HG02852 (cell line): ENCODE data around the gene GMCL2.
"Not testable (repeated sequence)": the region's sequence is repeated elsewhere in the genome, so short reads cannot be mapped to it uniquely, and the experiment has no call there.

ENCODE experiments used
- ATAC-seq: cut with Tn5 transposase; IDR thresholded peaks from one replicate; pipeline ENCODE4 v1.9.1; 2021; ENCODE audit warnings: mild to moderate bottlenecking, moderate library complexity; ENCODE audit not compliant: unreplicated experiment

The GMCL2 gene, protein sequence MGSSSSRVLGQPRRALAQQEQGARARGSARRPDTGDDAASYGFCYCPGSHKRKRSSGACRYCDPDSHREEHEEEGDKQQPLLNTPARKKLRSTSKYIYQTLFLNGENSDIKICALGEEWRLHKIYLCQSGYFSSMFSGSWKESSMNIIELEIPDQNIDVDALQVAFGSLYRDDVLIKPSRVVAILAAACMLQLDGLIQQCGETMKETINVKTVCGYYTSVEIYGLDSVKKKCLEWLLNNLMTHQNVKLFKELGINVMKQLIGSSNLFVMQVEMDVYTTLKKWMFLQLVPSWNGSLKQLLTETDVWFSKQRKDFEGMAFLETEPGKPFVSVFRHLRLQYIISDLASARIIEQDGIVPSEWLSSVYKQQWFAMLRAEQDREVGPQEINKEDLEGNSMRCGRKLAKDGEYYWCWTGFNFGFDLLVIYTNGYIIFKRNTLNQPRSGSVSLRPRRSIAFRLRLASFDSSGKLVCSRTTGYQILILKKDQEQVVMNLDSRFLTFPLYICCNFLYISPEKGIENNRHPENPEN

DNA sequence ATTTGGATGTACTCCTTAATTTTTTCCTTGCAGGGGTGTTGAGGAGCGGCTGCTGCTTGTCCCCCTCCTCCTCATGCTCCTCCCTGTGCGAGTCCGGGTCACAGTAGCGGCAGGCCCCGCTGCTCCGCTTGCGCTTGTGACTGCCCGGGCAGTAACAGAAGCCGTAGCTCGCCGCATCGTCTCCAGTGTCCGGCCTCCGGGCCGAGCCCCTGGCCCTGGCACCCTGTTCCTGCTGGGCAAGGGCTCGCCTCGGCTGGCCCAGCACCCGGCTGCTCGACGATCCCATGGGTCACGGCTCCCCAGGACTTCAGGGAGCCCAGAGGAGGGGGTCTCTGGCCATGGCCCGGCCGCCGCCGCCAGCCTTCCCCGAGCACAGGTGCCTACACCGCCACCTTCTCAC, at the start of gene GMCL2:
Gene GMCL2, minus strand, starts transcription at position 358 of the 400 bp plus-strand sequence. Its CDS starts 72 bp downstream, at position 286.
- no peak for ATAC-seq

DNA sequence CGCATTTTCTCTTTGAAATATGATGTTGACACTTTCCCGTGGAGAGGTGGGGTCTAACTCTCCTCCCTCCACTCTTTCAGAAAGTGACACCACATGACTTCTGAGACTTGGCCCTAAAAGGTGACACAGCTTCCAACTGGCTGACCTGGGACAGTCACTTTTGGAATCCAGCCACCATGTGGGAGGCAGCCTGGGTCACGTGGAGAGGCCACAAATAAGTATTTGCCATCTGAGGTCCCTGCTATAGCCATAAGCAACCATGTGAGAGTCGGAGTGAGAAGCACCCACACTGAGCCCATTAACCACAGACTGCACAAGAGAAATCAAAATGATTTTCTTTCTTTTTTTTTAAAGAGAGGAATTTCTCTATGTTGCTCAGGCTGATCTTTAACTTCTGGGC, 49.5 kb upstream of the GMCL2 start:
- ATAC-seq, result no peak

DNA sequence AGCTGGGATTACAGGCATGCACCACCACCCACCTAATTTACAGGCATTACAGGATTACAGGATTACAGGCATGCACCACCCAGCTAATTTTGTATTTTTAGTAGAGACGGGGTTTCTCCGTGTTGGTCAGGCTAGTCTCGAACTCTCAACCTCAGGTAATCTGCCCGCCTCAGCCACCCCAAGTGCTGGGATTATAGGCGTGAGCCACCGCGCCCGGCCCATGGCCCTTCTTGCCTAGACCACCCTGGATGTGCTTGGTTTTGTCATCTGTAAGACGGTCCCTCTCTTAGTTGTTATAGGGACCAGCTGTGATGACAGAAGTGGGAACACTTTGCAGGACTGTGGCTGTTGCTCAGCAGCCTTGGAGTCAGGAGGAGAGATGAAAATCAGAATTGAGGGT, 49.0 kb upstream of the GMCL2 start:
- no peak for ATAC-seq

DNA sequence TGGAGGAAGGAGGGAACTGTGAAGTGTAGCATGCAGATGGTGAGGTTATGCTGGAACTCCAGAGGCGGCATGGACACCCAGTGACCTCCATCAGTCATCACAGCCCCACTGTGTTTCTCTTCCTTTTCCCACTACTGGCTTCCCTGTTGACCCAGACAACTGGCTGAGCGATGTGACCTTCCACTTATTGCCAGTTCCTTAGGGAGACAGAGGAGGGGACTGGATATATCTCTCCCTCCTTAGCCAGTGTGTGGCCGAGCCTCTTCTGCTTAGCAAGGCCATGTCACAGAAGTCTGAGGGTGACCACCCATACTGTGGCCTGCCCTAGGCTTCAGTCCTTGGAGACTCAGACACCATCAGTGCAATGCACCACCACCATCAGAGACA, 48.4 kb upstream of the GMCL2 start:
- ATAC-seq, result no peak

DNA sequence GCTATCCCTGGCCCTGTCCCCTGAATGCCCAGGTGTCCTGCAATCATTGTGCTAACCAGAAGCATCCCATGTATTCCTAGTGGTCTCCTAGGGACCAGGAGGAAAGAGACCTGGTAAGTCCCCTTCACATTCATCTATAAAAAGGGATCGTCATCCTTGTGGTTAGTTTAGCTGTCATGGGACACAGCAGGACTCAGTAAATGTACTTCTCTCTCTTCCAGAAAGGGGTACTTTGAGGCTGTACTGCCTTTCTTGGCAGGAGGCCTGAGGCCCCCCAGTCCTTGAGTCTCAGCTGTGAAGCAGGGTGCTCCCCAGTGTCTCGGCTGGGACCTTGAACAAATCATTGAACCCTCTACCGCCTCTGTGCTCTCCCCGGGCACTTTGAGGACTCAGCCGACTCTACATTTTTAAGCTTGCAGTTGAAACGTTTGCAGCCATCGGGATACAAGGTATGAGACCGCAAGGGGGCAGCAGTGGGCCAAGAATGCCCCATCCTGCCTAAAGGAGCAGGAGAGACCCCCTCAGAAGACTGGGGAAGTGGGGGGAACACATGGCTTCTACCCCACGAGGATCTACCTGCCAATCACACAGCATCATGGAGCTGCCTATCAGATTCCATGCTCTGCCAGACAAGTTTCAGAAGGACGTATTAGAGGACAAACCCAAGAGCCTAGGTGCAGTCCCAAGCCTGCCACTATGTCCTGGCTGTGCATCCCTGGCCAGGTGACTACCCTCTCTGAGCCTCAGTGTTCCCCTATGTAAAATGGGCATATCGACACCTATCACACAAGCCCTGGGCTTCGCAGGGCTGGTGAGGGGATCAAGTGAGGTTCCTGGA, 47.8 kb upstream of the GMCL2 start:
- ATAC-seq, result no peak

DNA sequence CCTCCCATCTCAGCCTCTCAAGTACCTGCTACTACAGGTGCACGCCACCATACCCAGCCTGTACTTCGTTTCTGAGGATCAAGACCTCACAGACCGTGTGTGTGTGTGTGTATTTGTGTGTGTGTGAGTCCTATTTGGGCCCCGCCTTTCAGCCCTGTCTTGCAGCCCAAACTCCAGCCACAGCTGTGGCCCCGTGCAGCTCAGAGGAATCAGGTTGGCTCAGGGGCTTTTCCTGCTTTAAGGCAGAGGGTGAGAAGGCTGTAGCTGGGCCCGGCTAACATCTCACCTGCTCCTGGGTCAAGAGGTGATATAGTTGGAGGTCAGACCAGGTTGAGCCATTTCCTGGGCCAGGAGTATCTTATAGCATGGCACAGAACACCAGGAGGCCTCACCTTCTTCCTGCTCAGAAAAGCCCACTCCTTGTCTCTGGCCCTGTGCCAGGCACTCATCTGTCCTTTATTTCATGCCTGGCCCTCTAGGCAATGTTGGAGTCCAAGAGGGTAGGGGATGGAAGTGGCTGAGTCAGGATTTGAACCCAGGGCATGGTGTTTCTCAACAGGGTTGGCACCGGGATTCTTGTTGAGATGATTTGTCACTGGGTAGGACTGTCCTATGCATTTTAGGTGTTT, 47.1 kb upstream of the GMCL2 start:
- no peak for ATAC-seq

DNA sequence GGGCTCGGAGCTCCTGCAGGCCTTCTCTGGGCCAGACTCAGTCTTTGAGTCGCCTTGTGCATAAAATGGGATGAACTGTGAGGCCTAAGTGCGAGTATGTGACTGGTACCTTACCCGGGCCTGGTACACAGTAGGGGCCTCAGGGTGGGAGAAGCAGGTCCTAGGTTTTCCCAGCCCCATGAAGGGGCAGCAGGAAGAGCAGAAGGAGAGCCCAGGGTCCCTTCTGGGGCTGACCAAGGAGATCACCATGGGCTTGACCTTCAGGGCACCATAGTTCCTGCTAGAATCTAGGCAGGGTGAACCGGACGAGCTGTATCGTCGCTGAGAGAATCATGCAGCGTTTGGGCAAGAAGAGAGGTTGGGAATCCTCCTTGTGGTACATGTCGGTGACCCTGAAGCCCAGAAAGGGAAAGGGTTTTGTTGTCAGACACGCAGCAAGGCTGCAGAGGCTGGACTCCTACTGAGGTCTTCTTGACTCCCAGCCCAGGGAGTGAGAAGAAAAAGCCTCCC, 45.8 kb upstream of the GMCL2 start:
- no peak for ATAC-seq

DNA sequence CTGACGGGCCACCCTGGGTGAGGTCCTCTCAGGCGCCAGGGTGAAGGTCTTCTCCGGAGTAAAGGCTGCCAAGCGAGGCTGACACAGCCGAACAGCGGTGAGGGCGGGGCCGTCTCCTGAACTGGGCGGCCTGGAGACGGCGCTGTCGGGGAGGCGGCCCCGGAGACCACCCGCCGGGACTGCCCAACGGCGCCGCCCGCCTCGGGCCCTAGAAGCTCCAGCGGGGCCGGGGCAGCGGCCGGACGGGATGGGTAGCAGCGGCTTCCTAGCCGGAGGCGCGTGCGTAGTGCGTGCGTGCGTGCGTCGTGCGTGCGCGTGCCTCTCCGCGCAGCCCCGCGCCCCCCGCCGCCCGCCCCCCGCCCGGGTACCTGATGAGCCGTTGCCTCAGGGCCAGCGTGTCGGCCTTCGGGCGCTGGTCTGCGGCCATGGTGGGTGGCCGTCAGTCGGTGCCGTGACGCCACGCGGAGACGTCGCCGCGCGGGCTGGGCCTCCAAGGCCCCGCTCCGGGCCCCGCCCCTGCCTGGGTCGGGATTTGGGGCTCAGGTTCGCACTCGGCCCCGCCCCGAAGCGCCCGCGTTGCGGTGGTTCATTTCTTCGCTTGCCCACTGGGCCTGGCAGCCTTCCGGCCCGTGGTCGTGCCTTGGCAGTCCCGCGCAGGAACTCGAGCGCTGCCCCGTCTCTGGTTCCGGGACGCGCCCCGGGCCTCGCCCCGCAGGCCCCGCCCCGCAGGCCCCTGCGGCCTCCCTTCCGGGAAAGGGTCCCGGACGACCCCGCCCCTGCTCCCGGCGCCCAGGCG, 45.2 kb upstream of the GMCL2 start, which contains the start of gene PHYKPL:
Gene PHYKPL, minus strand, starts transcription at position 679 of the 796 bp plus-strand sequence. Its CDS starts 252 bp downstream, at position 427.
- ATAC-seq, result peak; percentile 63

DNA sequence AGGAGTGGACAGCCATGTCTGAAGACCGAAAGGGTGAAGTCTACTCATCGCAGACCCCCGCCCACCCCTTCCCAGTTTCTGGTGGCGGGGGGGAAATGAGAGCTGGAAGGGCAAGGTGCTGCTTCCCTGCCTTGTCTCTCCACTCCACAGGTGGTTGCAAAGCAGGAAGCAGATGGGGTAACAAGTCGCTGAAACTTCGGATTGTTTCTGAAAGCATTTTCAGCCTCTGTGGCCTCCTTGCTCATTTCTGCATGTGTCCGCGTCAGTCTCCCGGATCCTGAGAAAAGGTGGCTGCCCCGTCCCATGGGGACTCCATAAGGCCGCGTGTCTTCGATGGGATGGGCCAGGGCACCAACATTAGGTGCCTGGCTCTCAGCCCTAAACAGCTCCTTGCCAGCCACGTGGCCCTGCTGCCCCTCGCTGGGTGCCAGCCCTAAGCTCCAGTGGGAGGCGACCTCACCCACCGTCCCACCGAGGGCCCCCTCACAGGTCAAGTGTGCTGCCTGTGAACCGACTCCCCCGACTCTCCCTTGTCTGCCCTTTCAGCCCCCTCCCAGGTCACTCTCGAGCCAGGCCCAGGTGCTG, 44.5 kb upstream of the GMCL2 start:
- no peak for ATAC-seq

DNA sequence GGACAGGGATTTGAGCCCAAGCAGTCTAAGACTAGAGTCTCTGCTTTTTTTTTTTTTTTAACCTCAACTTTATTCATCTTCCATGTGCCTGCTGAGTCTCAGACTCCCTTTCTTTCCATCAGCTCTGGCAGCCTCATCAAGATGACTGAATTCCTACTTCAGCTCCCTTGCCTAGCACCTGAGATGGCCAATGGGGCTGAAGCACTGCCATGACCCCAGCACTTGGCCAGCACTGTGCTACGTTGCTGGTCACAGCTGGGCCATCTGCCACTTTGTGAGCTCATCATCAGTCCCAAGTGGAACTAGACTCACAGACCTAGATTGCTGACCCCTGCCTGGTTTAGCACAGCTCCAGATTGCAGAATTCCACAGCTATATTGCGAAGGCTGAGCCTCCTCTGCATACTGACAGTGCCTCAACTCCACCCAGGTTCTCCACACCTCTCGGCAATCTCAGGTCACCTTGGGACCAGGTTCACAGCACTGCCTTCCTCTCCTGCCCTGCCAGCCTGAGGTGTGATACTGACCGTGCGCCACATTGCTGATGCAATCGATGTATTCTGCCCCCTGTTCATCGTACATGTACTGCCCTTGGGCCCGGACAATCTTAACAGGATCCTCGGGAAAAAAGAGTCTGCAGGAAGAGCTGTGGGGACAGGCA, 43.8 kb upstream of the GMCL2 start:
- ATAC-seq, result no peak

DNA sequence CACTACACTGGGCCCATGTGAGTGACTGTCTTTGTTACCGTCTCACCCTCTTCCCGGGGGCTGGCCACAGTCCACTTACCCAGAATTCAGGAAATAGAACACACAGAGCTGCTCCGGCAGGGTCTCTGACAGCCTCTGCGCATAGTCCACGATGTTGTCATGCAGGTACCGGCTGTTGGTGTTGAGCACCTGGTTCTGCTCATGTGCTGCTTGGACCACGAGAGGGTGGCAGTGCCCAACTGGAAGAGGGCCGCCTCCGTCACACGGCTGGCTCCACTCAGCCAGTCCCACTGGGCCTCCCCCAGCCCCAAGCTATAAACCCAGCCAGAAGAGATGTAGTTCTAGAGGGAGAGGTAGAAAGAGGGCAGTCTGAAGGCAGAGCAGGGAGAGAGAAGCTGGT, 42.7 kb upstream of the GMCL2 start:
- ATAC-seq, result no peak

DNA sequence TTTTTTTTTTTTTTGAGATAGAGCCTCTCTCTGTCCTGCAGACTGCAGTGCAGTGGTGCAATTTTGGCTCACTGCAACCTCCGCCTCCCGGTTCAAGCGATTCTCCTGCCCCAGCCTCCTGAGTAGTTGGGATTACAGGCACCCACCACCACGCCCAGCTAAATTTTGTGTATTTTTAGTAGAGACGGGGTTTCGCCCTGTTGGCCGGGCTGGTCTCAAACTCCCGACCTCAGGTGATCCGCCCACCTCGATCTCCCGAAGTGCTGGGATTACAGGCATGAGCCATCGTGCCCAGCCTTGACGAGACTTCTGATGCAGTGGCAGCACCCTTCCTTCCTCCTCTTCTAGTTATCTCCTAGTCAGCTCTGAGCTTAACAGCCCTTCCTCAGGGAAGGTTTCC, 41.9 kb upstream of the GMCL2 start:
- not testable (repeated sequence) for ATAC-seq

DNA sequence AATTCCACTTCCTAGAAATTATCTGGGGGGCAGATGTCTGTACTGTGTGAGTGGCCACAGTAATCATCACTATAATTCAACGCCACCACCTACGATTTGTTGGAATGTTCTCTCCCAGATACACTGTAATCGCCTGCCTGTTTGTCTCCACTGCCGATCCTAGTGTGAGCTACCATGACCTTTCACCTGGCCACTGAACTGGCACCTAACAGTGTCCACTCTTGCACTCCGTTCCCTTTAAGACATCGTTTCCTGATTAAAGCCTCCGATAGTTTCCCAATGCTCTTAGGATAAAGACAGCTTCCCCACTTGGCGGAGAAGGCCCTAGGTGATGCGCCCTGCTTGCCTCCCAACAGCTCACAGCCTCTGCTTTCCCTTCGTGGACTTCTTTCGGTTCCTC, 41.4 kb upstream of the GMCL2 start:
- no peak for ATAC-seq

DNA sequence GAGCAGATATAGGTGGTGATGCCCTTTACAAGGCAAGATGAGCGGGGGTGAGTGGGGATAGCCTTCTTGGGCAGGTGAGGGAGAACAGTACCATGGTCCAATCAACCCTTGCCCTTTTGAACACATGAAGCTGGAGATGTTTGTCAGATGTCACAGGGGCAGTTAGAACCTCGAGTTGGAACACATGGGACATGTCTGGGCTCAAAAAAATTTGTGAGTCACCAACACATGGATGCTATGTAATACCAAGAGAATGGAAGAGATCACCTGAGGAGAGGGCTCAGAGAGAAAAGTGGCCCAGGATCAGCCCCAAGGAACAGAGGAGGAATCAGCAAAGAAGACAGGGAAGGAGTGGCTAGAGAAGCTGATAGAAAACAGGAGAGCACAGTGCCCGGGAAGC, 40.8 kb upstream of the GMCL2 start:
- ATAC-seq, result no peak

DNA sequence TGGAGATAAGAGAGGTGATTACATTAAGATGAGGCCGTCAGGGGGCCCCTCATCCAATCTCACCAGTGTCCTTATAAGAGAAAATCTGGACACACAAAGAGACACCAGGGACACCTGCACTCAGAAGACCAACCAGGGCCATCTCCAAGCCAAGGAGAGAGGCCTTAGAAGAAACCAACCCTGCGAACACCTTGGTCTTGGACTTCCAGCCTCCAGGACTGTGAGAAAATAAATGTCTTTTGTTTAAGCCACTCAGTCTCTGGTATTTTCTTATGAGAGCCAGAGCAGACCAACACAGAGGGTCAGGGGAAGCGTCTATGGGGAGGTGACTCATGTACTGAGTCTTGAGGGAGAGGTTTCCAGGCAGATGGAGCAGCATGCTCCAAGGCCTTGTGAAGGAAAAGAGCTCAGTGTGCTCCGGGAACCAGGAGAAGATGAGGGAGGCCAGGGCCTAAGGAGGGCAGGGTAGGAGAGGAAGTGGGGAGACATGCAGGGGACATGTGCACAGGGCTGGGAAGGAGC, 40.0 kb upstream of the GMCL2 start:
- ATAC-seq, result no peak

DNA sequence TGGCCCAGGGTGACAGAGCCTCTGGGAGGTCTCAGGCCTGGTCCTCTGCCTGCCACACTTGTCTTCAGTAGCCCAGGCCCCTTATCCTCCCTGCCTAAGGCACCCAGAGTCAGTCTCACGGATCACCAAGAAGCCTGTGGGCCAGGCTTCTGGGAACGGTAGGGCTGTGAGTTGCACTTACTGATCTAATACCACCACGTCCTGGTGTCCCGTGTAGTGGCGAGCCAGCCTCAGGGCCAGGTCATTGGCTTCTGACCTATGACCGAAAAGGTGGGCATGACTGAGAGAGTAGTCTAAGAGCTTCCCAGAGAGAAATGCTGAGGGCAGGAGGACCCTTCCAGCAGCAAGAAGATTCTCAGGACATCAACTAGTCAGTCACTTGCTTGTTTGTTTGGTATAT, 38.0 kb upstream of the GMCL2 start:
- ATAC-seq, result no peak

DNA sequence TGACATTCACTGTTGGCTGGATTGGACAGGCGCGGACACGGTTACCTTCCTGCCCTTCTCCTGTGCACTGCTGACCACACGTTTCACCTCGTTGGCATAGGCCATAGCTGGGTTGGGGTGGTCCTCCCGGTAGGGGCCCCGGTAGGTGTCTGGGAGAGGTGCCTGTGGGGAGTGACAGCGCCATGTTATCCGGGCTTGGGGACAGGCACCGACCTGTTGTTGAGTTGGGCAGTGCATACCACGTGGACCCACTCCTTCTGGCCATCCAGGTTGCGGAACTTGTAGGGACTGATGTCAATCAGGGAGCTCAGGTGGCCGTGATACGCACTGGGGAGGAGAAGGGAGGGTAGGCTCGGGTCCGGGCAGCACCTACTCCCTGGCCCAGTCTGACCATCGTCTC, 37.2 kb upstream of the GMCL2 start:
- ATAC-seq, result no peak

DNA sequence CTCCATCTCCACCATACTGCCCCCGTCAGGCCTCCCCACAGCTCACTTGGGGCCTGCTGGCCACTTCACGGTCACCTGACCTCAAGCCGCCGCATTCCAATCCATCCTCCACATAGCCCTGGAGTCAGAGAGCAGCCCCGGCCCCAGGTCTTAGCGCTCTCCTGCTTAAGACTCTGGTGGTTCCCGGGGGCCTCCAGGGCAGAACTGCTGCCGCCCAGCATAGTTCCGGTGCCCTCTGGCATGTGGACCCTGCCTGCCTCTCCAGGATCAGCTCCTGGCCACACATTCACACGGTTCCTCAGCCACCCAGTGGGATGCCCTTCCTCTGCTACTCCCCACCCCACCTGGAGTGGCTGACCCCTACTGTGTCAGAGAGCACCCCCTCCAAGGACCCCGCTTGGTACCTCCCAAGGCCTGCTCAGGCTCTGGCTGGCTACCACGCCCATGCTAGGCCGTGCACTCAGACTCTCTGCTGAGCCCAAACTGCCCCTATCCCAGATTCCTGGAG, 36.7 kb upstream of the GMCL2 start:
- no peak for ATAC-seq

DNA sequence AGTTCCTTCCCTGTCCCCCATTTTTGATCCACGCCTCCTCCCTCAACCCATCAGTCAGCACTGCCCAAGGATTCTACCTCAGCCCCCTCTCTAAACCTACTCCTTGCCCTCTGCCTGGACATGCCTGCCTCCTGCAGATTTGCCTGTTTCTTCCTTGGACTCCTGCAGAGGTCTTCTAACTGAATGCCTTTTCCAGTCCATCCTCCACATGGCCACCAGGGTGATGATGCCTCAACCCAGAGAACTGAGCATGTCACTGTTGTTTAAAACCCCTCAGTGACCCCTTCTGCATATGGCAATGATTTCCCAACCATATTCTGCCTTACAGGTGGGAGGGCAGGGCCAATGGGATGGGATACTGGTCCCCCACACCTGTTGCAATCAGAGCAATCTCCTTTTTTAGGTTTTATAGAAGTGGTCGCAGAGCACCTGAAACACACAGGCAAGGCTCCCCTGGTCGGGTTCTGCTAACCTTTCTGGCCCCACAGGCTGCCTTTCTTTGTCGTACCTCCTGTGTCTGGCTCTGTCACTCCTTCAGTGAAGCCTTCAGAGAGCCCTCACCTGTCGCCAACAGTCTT, 36.1 kb upstream of the GMCL2 start:
- no peak for ATAC-seq
